HCT116 (cell line): ENCODE measurements around the gene DDX1. TPM values are rescaled to one million over a fixed set of nuclear protein-coding genes. Genes with fewer than 3 reads are reported as not detected.

Experiments used
- ATAC-seq: fragments of 200-7000 bp; cut with Tn5 transposase; 2 replicates; pipeline ENCODE4 v1.9.1; 2020; ENCODE audit warnings: mild to moderate bottlenecking, moderate library complexity
- BruUV-seq: library from RNA; stranded (reverse); fragments of 400-500 nt; replicated peaks from 2 replicates; lab custom pipeline; 2021; lab: Mats Ljungman, UMichigan
- CTCF ChIA-PET: fragments of 300-600 bp; sonication (Branson Sonifier 250); formaldehyde crosslinking; loops from one replicate; lab custom pipeline; 2021; ENCODE audit warnings: antibody characterized with exemption; lab: Charles Lee
- POLR2A ChIA-PET: fragments of 300-600, 350-600 bp; sonication (Branson Sonifier 250); formaldehyde crosslinking; loops from one replicate; lab custom pipeline; 2021; ENCODE audit warnings: antibody characterized with exemption; lab: Charles Lee
- RAD21 ChIA-PET, 2 experiments: fragments of 300-600 bp; sonication (Branson Sonifier 250); formaldehyde crosslinking; loops; one replicate each; lab custom pipeline; 2023; ENCODE audit warnings: low total read pairs in 2 of 2; ENCODE audit not compliant: uncharacterized antibody in 2 of 2, unreplicated experiment in 2 of 2, low non-redundant PET in 1 of 2; lab: Charles Lee
- DNase-seq: peaks from one replicate; pipeline ENCODE4 v3.0.0-alpha.2; 2010; ENCODE audit warnings: low read depth, low spot score
- H2AFZ ChIP-seq: fragments of 200-600 bp; shearing (Covaris generic), sonication (generic); 2 replicates; pipeline ENCODE4 v1.6.1; 2017; ENCODE audit warnings: low read depth, mixed run types, mixed read lengths, antibody characterized with exemption, low read length; ENCODE audit not compliant: poor library complexity, severe bottlenecking
- H3K27ac ChIP-seq: 2 replicates; pipeline ENCODE4 v1.5.1; 2012; ENCODE audit warnings: low read depth, low read length
- H3K27me3 ChIP-seq: fragments of 200-600 bp; sonication (generic); 2 replicates; pipeline ENCODE4 v1.6.1; 2016; ENCODE audit warnings: mixed run types, low read length, mixed read lengths; ENCODE audit not compliant: insufficient read depth
- H3K36me3 ChIP-seq, 2 experiments: fragments of 200-500 bp in 1 of 2; fragments of 200-600 bp in 1 of 2; sonication (Bioruptor generic) in 1 of 2; sonication (generic) in 1 of 2; 2 replicates each; pipeline versions ENCODE4 v1.5.1 to v1.6.1; 2014 to 2016; ENCODE audit warnings: low read length in 2 of 2, inconsistent platforms in 1 of 2, mixed read lengths in 1 of 2, mixed run types in 1 of 2; ENCODE audit not compliant: insufficient read depth in 2 of 2, control insufficient read depth in 1 of 2
- H3K4me1 ChIP-seq, 2 experiments: fragments of 200-600 bp in 1 of 2; sonication (generic) in 1 of 2; 2 replicates each; pipeline versions ENCODE4 v1.5.1 to v1.6.1; 2012 to 2017; ENCODE audit warnings: low read length in 2 of 2, inconsistent platforms in 1 of 2, mild to moderate bottlenecking in 1 of 2, mixed read lengths in 1 of 2, mixed run types in 1 of 2, moderate library complexity in 1 of 2; ENCODE audit not compliant: insufficient read depth in 2 of 2, control insufficient read depth in 1 of 2
- H3K4me2 ChIP-seq: fragments of 200-600 bp; sonication (generic); 2 replicates; pipeline ENCODE4 v1.6.1; 2017; ENCODE audit warnings: mixed run types, low read length, mixed read lengths
- H3K4me3 ChIP-seq, 2 experiments: fragments of 200-600 bp in 1 of 2; sonication (generic) in 1 of 2; replicated peaks in 1 of 2; 2 replicates each; pipeline ENCODE4 v1.5.1; 2011 to 2016; ENCODE audit warnings: low read length in 2 of 2, control low read depth in 1 of 2, low read depth in 1 of 2, mild to moderate bottlenecking in 1 of 2, mixed read lengths in 1 of 2, mixed run types in 1 of 2
- H3K79me2 ChIP-seq: fragments of 200-600 bp; sonication (generic); 2 replicates; pipeline ENCODE4 v1.6.1; 2017; ENCODE audit warnings: mild to moderate bottlenecking, mixed run types, low read length, moderate library complexity, mixed read lengths; ENCODE audit not compliant: insufficient read depth
- H3K9ac ChIP-seq: fragments of 200-600 bp; sonication (generic); 2 replicates; pipeline ENCODE4 v1.6.1; 2016; ENCODE audit warnings: low read length, mixed read lengths
- H3K9me2 ChIP-seq: fragments of 200-600 bp; sonication (generic), shearing (Covaris generic); 2 replicates; pipeline ENCODE4 v1.6.1; 2017; ENCODE audit warnings: mixed run types, mild to moderate bottlenecking, moderate library complexity; ENCODE audit not compliant: insufficient read depth
- H3K9me3 ChIP-seq, 2 experiments: fragments of 200-500 bp in 1 of 2; fragments of 200-600 bp in 1 of 2; sonication (Bioruptor generic) in 1 of 2; sonication (generic) in 1 of 2; 2 replicates each; pipeline ENCODE4 v1.6.1; 2014 to 2017; ENCODE audit warnings: low read length in 2 of 2, mixed read lengths in 2 of 2, inconsistent platforms in 1 of 2, low read depth in 1 of 2, mild to moderate bottlenecking in 1 of 2, mixed run types in 1 of 2, moderate library complexity in 1 of 2; ENCODE audit not compliant: control insufficient read depth in 1 of 2, insufficient read depth in 1 of 2
- H4K20me1 ChIP-seq: fragments of 200-600 bp; sonication (generic), shearing (Covaris generic); 2 replicates; pipeline ENCODE4 v1.6.1; 2017; ENCODE audit warnings: mixed run types, mild to moderate bottlenecking, moderate library complexity; ENCODE audit not compliant: insufficient read depth
- ATF3 ChIP-seq: IDR thresholded peaks from 2 replicates; pipeline ENCODE4 v1.6.1; 2012
- CBX3 ChIP-seq: IDR thresholded peaks from 2 replicates; pipeline ENCODE4 v1.6.1; 2012; ENCODE audit warnings: low read depth
- CEBPB ChIP-seq: IDR thresholded peaks from 2 replicates; pipeline ENCODE4 v1.6.1; 2012; ENCODE audit warnings: low read depth
- EZH2 ChIP-seq: fragments of 200-600 bp; sonication (generic); IDR thresholded peaks from 2 replicates; pipeline ENCODE4 v1.6.1; 2017; ENCODE audit warnings: antibody characterized with exemption, mixed run types
- FOSL1 ChIP-seq: IDR thresholded peaks from 2 replicates; pipeline ENCODE4 v1.6.1; 2012; ENCODE audit warnings: low read depth
- JUND ChIP-seq: IDR thresholded peaks from 2 replicates; pipeline ENCODE4 v1.6.1; 2012
- MAX ChIP-seq: IDR thresholded peaks from 2 replicates; pipeline ENCODE4 v1.6.1; 2012
- POLR2A ChIP-seq: IDR thresholded peaks from 2 replicates; pipeline ENCODE4 v1.7.0; 2011; ENCODE audit warnings: borderline replicate concordance; ENCODE audit not compliant: insufficient read depth, insufficient read length; ENCODE audit errors: extremely low read depth
- RAD21 ChIP-seq: IDR thresholded peaks from 2 replicates; pipeline ENCODE4 v1.6.1; 2012; ENCODE audit warnings: low read depth, mild to moderate bottlenecking
- REST ChIP-seq: IDR thresholded peaks from 2 replicates; pipeline ENCODE4 v1.6.1; 2012; ENCODE audit warnings: low read depth
- SP1 ChIP-seq: IDR thresholded peaks from 2 replicates; pipeline ENCODE4 v1.6.1; 2012; ENCODE audit warnings: low read depth
- TCF7L2 ChIP-seq: IDR thresholded peaks from 2 replicates; pipeline ENCODE4 v1.7.0; 2011; ENCODE audit warnings: borderline replicate concordance, inconsistent platforms; ENCODE audit not compliant: insufficient read depth, insufficient read length; ENCODE audit errors: extremely low read depth
- ZBTB33 ChIP-seq: IDR thresholded peaks from 2 replicates; pipeline ENCODE4 v1.6.1; 2011; ENCODE audit warnings: mild to moderate bottlenecking, low read length, moderate library complexity; ENCODE audit not compliant: insufficient replicate concordance; ENCODE audit errors: extremely low read depth
- intact Hi-C: fragments of 100-400 bp; cut with micrococcal nuclease; formaldehyde crosslinking; loops from 2 replicates; pipeline ENCODE4 v1.10.0; 2022
- total RNA-seq: library from RNA; stranded (reverse); gene quantifications from one replicate; pipeline ENCODE4 v1.2.1, GENCODE V29; 2021; ENCODE audit not compliant: unreplicated experiment

Gene DDX1
- total RNA-seq, 1 experiment from 2014 or later = 117 TPM

GRCh38 chr2:15665943-15666460 lies 74.3 kb downstream of the DDX1 start (continued):
- no peak for TF ChIP-seq REST

GRCh38 chr2:15666861-15667808 lies 75.5 kb downstream of the DDX1 start:
- no peak overlapping the region for H3K27ac ChIP-seq
- H3K9me3 ChIP-seq = no peaks in the 10 kb centered on the region
- no peaks in the 10 kb centered on the region for H3K79me2 ChIP-seq
- no peaks in the 10 kb centered on the region for H3K36me3 ChIP-seq
- ATAC-seq (no peak), DNase-seq (no peak)
- ChIA-PET RAD21 (no interaction called here), CTCF (no interaction called here), POLR2A (no interaction called here)
- no peak overlapping the region for H3K4me2 ChIP-seq
- no peak overlapping the region for H3K4me3 ChIP-seq
- no peaks in the 10 kb centered on the region for H4K20me1 ChIP-seq
- no peaks in the 10 kb centered on the region for H3K4me1 ChIP-seq
- no peaks in the 10 kb centered on the region for H3K9me2 ChIP-seq
- intact Hi-C loops = no loop called here
- no TSS peak for BruUV-seq
- H3K27me3 ChIP-seq = peaks cover 18% of the 10 kb centered on the region
- no peak overlapping the region for H3K9ac ChIP-seq
- TF ChIP-seq FOSL1 (no peak), MAX (no peak), EZH2 (no peak), RAD21 (no peak), CEBPB (no peak), SP1 (no peak), CBX3 (no peak), ATF3 (no peak), TCF7L2 (no peak), JUND (no peak), POLR2A (no peak), ZBTB33 (no peak)
- H2AFZ ChIP-seq = no peak overlapping the region
